HepG2 (cell line): ENCODE data around the gene UBTF. TPM values are rescaled to one million over a fixed set of nuclear protein-coding genes. Genes with fewer than 3 reads are reported as not detected.

ENCODE experiments used
- BCL6 ChIP-seq: IDR thresholded peaks from 2 replicates; pipeline ENCODE4 v1.6.1; 2016; ENCODE audit warnings: missing genetic modification reagents, missing compliant biosample characterization
- CEBPB ChIP-seq: IDR thresholded peaks from 2 replicates; pipeline ENCODE4 v1.6.1; 2011; ENCODE audit warnings: low read depth, low read length, improper control_type of control experiment, borderline replicate concordance
- EHMT2 ChIP-seq: fragments of 200-600 bp; sonication (generic); IDR thresholded peaks from 2 replicates; pipeline ENCODE4 v1.7.0; 2017; ENCODE audit warnings: antibody characterized with exemption, low read depth, low read length, borderline replicate concordance
- EP300 ChIP-seq, 3 experiments: sonication (generic) in 1 of 3; formaldehyde crosslinking in 1 of 3; IDR thresholded peaks; 2 replicates each; pipeline versions ENCODE4 v1.5.1 to v1.6.1; 2011 to 2020; ENCODE audit warnings: low read depth in 2 of 3, low read length in 2 of 3, borderline replicate concordance in 1 of 3, improper control_type of control experiment in 1 of 3, mild to moderate bottlenecking in 1 of 3, missing genetic modification reagents in 1 of 3, moderate library complexity in 1 of 3
- HMG20A ChIP-seq: IDR thresholded peaks from 2 replicates; pipeline ENCODE4 v1.6.1; 2016; ENCODE audit warnings: borderline replicate concordance
- HMGXB4 ChIP-seq, 2 experiments: sonication (generic) in 1 of 2; formaldehyde crosslinking in 1 of 2; IDR thresholded peaks; 2 replicates each; pipeline versions ENCODE4 v1.4.0 to v1.6.1; 2018 to 2020; ENCODE audit warnings: missing genetic modification reagents in 2 of 2, borderline replicate concordance in 1 of 2, low read depth in 1 of 2, mild to moderate bottlenecking in 1 of 2, missing biosample characterization in 1 of 2
- HNF1B ChIP-seq: sonication (generic); formaldehyde crosslinking; IDR thresholded peaks from 2 replicates; pipeline ENCODE4 v1.5.1; 2020; ENCODE audit warnings: mild to moderate bottlenecking, moderate library complexity, missing genetic modification reagents
- HNF4A ChIP-seq: sonication (generic); formaldehyde crosslinking; IDR thresholded peaks from 2 replicates; pipeline ENCODE4 v1.4.0; 2020; ENCODE audit warnings: missing genetic modification reagents
- KLF6 ChIP-seq: IDR thresholded peaks from 2 replicates; pipeline ENCODE4 v1.8.0; 2016; ENCODE audit warnings: missing biosample characterization, missing genetic modification reagents
- NR2F6 ChIP-seq, 2 experiments: IDR thresholded peaks; 2 replicates each; pipeline ENCODE4 v1.6.1; 2016; ENCODE audit warnings: antibody characterized with exemption in 1 of 2, mild to moderate bottlenecking in 1 of 2
- NRL ChIP-seq: sonication (generic); formaldehyde crosslinking; IDR thresholded peaks from 2 replicates; pipeline ENCODE4 v1.5.0; 2020; ENCODE audit warnings: missing genetic modification reagents, mild to moderate bottlenecking, moderate library complexity, borderline replicate concordance
- PHF20 ChIP-seq: sonication (generic); formaldehyde crosslinking; IDR thresholded peaks from 2 replicates; pipeline ENCODE4 v1.5.0; 2020; ENCODE audit warnings: mild to moderate bottlenecking, missing genetic modification reagents
- REPIN1 ChIP-seq: sonication (generic); formaldehyde crosslinking; IDR thresholded peaks from 2 replicates; pipeline ENCODE4 v1.8.0; 2022; ENCODE audit warnings: missing genetic modification reagents, low read depth, mild to moderate bottlenecking, borderline replicate concordance
- RFXANK ChIP-seq: IDR thresholded peaks from 2 replicates; pipeline ENCODE4 v1.6.1; 2016
- SAFB2 ChIP-seq: sonication (generic); formaldehyde crosslinking; IDR thresholded peaks from 2 replicates; pipeline ENCODE4 v1.5.1; 2020; ENCODE audit warnings: missing genetic modification reagents, low read depth, mild to moderate bottlenecking, borderline replicate concordance
- SALL1 ChIP-seq: sonication (generic); formaldehyde crosslinking; IDR thresholded peaks from 2 replicates; pipeline ENCODE4 v1.8.0; 2022; ENCODE audit warnings: mild to moderate bottlenecking, missing genetic modification reagents
- SETDB1 ChIP-seq: sonication (generic); formaldehyde crosslinking; IDR thresholded peaks from 2 replicates; pipeline ENCODE4 v1.5.1; 2020; ENCODE audit warnings: missing genetic modification reagents, mild to moderate bottlenecking, borderline replicate concordance
- SNAPC2 ChIP-seq: sonication (generic); formaldehyde crosslinking; IDR thresholded peaks from 2 replicates; pipeline ENCODE4 v1.8.1; 2022; ENCODE audit warnings: mild to moderate bottlenecking, missing genetic modification reagents
- ZBTB1 ChIP-seq: sonication (generic); formaldehyde crosslinking; IDR thresholded peaks from 2 replicates; pipeline ENCODE4 v1.4.0; 2020; ENCODE audit warnings: missing genetic modification reagents, borderline replicate concordance
- ZBTB20 ChIP-seq: sonication (generic); formaldehyde crosslinking; IDR thresholded peaks from 2 replicates; pipeline ENCODE4 v1.8.1; 2023; ENCODE audit warnings: missing genetic modification reagents, low read depth, mild to moderate bottlenecking, borderline replicate concordance
- ZFP82 ChIP-seq: sonication (generic); formaldehyde crosslinking; IDR thresholded peaks from 2 replicates; pipeline ENCODE4 v1.5.1; 2020; ENCODE audit warnings: mild to moderate bottlenecking, missing genetic modification reagents, borderline replicate concordance
- ZNF121 ChIP-seq: sonication (generic); formaldehyde crosslinking; IDR thresholded peaks from 2 replicates; pipeline ENCODE4 v1.5.0; 2020; ENCODE audit warnings: mild to moderate bottlenecking, missing genetic modification reagents
- ZNF292 ChIP-seq: sonication (generic); formaldehyde crosslinking; IDR thresholded peaks from 2 replicates; pipeline ENCODE4 v1.8.1; 2022; ENCODE audit warnings: mild to moderate bottlenecking, low read depth, missing genetic modification reagents, borderline replicate concordance
- ZNF580 ChIP-seq: IDR thresholded peaks from 2 replicates; pipeline ENCODE4 v1.6.1; 2016; ENCODE audit warnings: low read depth, borderline replicate concordance
- ZNF607 ChIP-seq: sonication (generic); formaldehyde crosslinking; IDR thresholded peaks from 2 replicates; pipeline ENCODE4 v1.5.1; 2020; ENCODE audit warnings: missing genetic modification reagents, mild to moderate bottlenecking, borderline replicate concordance
- ZNF746 ChIP-seq: sonication (generic); formaldehyde crosslinking; IDR thresholded peaks from 2 replicates; pipeline ENCODE4 v1.8.0; 2022; ENCODE audit warnings: mild to moderate bottlenecking, missing genetic modification reagents
- polyA plus RNA-seq, 8 experiments: library from polyadenylated mRNA; depleted of rRNA in 3 of 8; stranded (reverse) in 7 of 8; unstranded in 1 of 8; fragments of >200 nt; fragmentation: Illumina TruSeq in 4 of 8; extraction: Trizol in 4 of 8; gene quantifications; 2 replicates each; pipeline versions ENCODE4 v1.2.1 to v1.2.3, GENCODE V29; 2011 to 2016; ENCODE audit warnings: low read depth in 4 of 8, missing spikeins in 1 of 8, mixed read lengths in 1 of 8; ENCODE audit not compliant: insufficient read depth in 1 of 8
- total RNA-seq, 5 experiments: library from RNA; depleted of rRNA; stranded (reverse); fragments of >200 nt; fragmentation: Illumina TruSeq; extraction: Trizol; gene quantifications; 2 replicates each; pipeline ENCODE4 v1.2.3, GENCODE V29; 2016; ENCODE audit warnings: low read depth in 1 of 5

The UBTF gene
- total and polyA plus RNA-seq, 2 of the 13 experiments (the other 11 are each of a cell fraction or from before 2014, with no cell fraction given), result 15.2 to 60.9 TPM

- TF ChIP-seq SAFB2 (CRISPR knock-in tag) (no peak), ZNF607 (CRISPR knock-in tag) (no peak), ZNF746 (no peak), HNF1B (CRISPR knock-in tag) (0 out of 2 replicates have a peak, but pooled peaks have one; percentile 12), NR2F6 (IDR thresholded peaks at IDR 0.05) (peak; percentile 72), NR2F6 (CRISPR knock-in tag; IDR thresholded peaks at IDR 0.05) (peak; percentile 87), BCL6 (CRISPR knock-in tag) (0 out of 2 replicates have a peak, but pooled peaks have one; percentile 36), ZFP82 (CRISPR knock-in tag) (no peak), CEBPB (peak; percentile 88), HMG20A (peak; percentile 47; the same call in 1 of the 2 replicates), ZNF292 (peak; percentile 24; the same call in 1 of the 2 replicates), RFXANK (CRISPR knock-in tag) (no peak), ZNF580 (CRISPR knock-in tag) (0 out of 2 replicates have a peak, but pooled peaks have one; percentile 3), KLF6 (CRISPR knock-in tag) (0 out of 2 replicates have a peak, but pooled peaks have one; percentile 22), EHMT2 (no peak), SNAPC2 (no peak), PHF20 (CRISPR knock-in tag) (0 out of 2 replicates have a peak, but pooled peaks have one; percentile 21), HMGXB4 (CRISPR knock-in tag; IDR thresholded peaks at IDR 0.05; ENCODE audit: borderline replicate concordance in 1 of 2, low read depth in 1 of 2) (no peak), NRL (CRISPR knock-in tag) (0 out of 2 replicates have a peak, but pooled peaks have one; percentile 35), EP300 (IDR thresholded peaks at IDR 0.05; ENCODE audit: low read depth in 2 of 2, low read length in 2 of 2) (peak in 1 of 2 experiments; percentile 22; a peak in 1 of 4 replicates), EP300 (CRISPR knock-in tag; IDR thresholded peaks at IDR 0.05; ENCODE audit: borderline replicate concordance) (no peak), REPIN1 (no peak), ZBTB20 (CRISPR knock-in tag) (no peak), HNF4A (CRISPR knock-in tag) (peak; percentile 43; the same call in 1 of the 2 replicates), ZNF121 (CRISPR knock-in tag) (peak; percentile 32; the same call in 1 of the 2 replicates), ZBTB1 (CRISPR knock-in tag) (no peak), SETDB1 (CRISPR knock-in tag) (no peak), SALL1 (CRISPR knock-in tag) (0 out of 2 replicates have a peak, but pooled peaks have one; percentile 25)
Observed at GRCh38 chr17:44184212-44184810, 35.2 kb downstream of the UBTF start (continued).
